HG03066 (cell line): ENCODE measurements around the gene IPCEF1.
A peak's percentile ranks its signal among the peaks of the same experiment; 100 is the strongest.

ENCODE experiments used
- ATAC-seq: cut with Tn5 transposase; IDR thresholded peaks from one replicate; pipeline ENCODE4 v1.9.1; 2021; ENCODE audit warnings: low read depth; ENCODE audit not compliant: unreplicated experiment

IPCEF1 gene

DNA sequence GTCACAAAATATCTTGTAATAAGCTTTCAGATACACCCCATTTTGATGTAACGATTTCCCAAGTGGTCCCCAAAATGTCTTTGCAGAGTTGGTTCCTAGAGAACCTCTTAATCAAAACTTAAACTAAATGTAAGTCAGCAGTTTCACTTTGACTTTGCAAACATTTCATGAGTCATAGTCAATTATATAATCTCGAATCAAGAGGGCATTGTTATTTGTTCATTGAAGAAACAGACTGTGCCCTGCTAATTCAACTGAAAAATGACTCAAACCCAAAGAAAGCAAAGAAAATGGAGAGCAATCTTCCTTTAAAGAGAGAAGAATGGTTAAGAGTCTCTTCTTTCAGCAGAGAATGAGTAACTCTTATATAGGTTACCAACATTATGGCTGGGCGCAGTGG is 58.3 kb downstream of the IPCEF1 start:
- ATAC-seq: peak; percentile 29

GRCh38 chr6:154297721-154298120 is 58.9 kb downstream of the IPCEF1 start:
- ATAC-seq: no peak

- no peak for ATAC-seq
Observed at GRCh38 chr6:154297210-154297609, 59.4 kb downstream of the IPCEF1 start.

GRCh38 chr6:154295733-154296132 is 60.9 kb downstream of the IPCEF1 start:
- no peak for ATAC-seq

- no peak for ATAC-seq
Observed at GRCh38 chr6:154292855-154293519, 63.6 kb downstream of the IPCEF1 start.

DNA sequence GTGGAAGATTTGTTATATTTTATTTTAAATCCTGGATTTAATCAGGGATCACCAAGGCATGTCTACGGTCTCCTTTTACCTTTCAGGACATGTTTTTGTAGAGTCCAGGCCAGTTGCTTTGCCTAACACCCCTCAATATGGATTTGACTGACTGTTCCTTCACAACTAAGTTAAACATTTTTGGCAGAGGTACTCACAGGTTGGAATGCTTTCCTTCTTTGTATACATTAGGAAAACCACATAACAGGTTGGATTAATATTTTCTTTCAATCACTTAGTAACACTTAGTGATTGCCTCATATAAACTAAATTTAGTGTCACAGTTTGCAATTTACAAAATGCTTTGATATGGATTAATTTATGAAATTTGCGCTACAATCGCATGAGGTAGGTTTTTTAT is 64.5 kb downstream of the IPCEF1 start:
- ATAC-seq: no peak

DNA sequence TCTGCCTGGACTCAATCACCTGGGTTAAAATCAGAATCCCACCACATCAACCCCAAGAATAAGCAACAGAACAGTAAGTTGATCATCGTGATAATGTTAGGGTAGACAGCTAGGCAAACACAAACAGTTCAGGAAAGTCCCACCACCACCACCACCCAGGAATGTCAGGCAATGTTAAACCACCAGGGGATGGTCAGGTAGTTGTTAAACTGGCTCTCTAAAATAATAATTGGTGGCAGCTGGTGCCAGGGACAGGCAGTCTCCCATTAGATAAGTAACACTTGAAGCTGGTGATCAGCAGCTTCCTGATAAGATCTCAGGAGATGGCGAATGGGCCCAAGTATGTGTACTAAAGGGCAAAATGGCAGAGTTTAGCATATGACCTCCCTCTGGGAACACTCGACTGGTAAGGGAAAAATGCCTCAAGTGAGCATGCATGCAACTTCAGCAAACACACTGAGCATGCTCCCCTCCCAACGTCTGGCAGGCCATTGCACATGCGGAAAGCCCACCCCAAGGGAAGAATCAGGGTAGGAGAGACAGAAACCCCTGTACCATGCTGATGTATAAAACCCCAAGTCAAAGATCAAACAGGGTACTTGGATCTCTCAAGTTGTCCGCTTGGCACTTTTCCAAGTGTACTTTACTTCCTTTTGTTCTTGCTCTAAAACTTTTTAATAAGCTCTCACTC is 66.6 kb downstream of the IPCEF1 start:
- ATAC-seq: no peak

GRCh38 chr6:154285826-154286225 is 70.8 kb downstream of the IPCEF1 start:
- no peak for ATAC-seq

GRCh38 chr6:154284313-154284853 is 72.2 kb downstream of the IPCEF1 start:
- no peak for ATAC-seq

GRCh38 chr6:154280521-154280920 is 76.1 kb downstream of the IPCEF1 start:
- no peak for ATAC-seq

GRCh38 chr6:154277629-154278017 is 79.0 kb downstream of the IPCEF1 start:
- ATAC-seq: peak; percentile 40

- peak; percentile 59 for ATAC-seq
Observed at GRCh38 chr6:154276810-154277628, 79.6 kb downstream of the IPCEF1 start.

DNA sequence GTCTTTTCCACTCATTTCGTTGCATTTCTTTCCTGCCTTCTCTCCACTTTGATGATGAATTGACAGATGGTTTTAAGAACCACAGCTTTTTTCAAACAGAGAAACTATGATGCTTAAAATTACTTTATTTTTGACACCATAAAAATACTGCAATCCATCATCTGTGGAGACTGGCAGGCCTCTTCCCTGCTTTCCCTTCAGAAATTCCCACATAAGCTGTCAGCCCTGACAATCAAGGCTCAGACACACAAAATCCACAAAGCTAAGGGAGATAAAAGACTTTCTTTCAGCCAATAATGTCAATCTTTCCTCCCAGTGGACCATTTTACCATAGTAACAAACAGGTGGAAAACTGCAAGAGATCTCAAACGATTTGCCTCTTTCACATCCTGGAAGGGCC is 82.4 kb downstream of the IPCEF1 start:
- no peak for ATAC-seq

DNA sequence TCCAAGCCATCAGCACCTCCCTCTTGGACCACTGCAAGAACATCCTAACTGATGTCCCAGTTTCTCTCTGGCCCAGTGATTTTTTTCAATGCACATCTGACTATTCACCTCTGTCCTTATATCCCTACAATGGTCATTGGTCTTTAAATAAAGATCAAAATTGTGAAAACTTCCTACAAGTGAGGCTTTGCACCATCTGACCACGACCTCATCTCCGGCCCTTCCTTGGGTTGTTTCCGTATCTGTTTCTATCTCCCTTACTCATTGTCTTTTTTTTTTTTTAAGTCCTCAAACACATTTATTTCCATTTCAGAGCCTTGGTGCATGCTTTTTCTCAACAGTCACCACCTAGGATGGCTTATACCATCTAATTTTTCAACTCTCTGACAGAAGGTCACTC is 88.1 kb downstream of the IPCEF1 start:
- no peak for ATAC-seq

GRCh38 chr6:154267508-154268106 is 89.0 kb downstream of the IPCEF1 start:
- ATAC-seq: no peak

DNA sequence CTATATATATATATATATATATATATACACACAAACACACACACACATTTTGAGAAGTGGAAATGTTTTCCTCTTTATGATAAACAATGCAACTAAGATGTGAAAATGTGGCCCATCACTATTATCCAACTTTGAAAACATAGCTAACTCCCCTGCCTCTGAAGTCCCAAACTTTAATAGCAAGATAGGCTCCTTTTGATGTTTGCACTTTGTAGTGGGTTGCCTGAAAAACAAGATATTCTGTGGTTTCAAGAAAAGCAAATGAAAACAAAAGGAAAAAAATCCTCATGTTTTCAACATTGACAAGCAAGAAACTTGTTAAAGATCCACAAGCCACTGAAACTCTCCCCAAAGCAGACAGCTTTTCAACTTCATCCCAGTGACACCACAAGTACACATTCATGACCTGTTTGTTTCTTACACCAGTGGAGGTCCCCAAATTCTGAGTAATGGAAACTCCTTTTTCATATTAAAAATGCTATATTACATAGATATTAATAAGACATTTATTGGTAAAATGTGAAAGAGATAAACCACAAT is 90.0 kb downstream of the IPCEF1 start:
- ATAC-seq: no peak

DNA sequence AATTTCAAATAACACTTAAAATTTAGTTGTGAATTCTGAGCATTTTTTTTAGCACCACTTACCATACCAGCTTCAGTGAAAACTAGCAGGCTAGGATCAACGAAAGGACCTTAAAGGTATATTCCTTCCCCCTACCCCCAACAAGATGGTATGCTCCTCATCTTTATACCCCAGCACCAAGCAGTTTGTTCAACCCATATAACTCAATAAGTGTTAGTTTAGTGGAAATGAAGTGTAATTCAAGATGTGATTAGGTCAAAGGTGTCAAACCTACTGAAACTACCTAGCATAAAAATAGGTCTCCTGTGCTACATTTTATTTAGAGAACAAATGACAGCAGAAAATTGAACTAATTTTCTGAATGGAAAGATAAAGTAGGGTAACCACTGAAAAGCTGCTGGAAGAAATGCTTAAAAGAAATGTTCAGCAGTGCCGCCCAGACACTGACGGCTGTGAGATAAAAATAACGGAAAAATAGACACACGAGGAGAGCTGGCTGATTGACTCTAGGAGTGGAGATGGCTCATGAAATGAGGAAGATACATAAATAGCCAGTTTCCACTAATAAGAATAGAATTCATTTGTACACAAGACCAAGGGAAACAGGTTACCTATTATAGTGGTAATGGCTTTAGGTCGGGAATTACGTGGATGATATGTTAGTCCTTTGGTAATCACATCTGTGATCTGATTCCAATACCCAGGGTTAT is 94.8 kb downstream of the IPCEF1 start:
- no peak for ATAC-seq

- ATAC-seq: peak; percentile 73
Observed at GRCh38 chr6:154258064-154258757, 98.4 kb downstream of the IPCEF1 start.

DNA sequence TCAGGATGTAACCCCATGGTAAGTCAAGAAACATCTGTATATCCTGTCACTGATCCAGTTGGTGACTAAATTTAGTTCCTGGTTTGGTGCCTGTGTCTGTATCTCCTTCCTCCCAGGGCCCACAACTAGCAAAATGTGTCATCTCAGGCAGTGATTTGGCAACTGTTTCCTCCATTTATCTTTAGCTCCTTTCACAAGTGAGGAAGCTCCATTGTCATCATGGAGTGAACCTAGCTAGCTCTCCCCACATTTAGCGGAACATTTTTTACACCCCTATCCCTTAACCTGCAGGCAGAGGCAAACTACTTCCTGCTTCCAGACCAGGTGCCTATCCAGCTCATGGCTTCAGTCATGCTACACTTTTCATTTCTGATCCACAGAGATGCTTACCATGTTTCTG is 99.5 kb downstream of the IPCEF1 start:
- no peak for ATAC-seq
